ENCODE measurements around the gene ETFBKMT.

ETFBKMT gene

DNA sequence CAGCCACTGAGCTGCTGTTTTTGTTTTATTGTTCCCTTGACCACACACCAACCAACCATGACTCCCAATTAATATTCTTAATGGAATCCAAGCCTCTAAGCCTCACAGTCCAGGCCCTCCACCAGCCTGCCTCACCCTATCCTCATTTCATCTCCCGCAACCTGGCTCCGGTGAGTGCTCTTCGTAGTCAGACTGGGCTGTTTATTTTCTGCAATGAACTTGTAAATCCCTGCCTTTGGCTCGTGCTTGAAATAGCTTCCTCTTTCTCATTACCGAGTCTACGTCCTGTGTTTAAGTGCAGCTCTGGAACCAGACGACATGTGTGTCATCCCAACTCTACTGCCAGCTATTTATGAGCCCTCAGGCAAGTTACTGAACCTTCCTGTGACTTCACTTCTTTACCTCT, 12.4 kb upstream of the ETFBKMT start:
- DNase-seq (ENCODE audit: low read depth): peak; percentile 65
- H3K4me3 ChIP-seq (ENCODE audit: low read depth, low read length): no peak overlapping the region
- TF ChIP-seq MYC (IDR thresholded peaks at IDR 0.05; ENCODE audit: low read depth, low read length) (0 out of 2 replicates have a peak, but pooled peaks have one; percentile 36), POLR2A (IDR thresholded peaks at IDR 0.05; ENCODE audit: extremely low read depth, insufficient read length) (no peak)
- TF ChIP-seq, protein P1, sequence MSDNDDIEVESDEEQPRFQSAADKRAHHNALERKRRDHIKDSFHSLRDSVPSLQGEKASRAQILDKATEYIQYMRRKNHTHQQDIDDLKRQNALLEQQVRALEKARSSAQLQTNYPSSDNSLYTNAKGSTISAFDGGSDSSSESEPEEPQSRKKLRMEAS (IDR thresholded peaks at IDR 0.05; ENCODE audit: low read depth, low read length): peak; percentile 49; the same call in 1 of the 2 replicates
- TF ChIP-seq, protein P2, sequence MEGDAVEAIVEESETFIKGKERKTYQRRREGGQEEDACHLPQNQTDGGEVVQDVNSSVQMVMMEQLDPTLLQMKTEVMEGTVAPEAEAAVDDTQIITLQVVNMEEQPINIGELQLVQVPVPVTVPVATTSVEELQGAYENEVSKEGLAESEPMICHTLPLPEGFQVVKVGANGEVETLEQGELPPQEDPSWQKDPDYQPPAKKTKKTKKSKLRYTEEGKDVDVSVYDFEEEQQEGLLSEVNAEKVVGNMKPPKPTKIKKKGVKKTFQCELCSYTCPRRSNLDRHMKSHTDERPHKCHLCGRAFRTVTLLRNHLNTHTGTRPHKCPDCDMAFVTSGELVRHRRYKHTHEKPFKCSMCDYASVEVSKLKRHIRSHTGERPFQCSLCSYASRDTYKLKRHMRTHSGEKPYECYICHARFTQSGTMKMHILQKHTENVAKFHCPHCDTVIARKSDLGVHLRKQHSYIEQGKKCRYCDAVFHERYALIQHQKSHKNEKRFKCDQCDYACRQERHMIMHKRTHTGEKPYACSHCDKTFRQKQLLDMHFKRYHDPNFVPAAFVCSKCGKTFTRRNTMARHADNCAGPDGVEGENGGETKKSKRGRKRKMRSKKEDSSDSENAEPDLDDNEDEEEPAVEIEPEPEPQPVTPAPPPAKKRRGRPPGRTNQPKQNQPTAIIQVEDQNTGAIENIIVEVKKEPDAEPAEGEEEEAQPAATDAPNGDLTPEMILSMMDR (IDR thresholded peaks at IDR 0.05; ENCODE audit: low read depth, low read length): no peak

DNA sequence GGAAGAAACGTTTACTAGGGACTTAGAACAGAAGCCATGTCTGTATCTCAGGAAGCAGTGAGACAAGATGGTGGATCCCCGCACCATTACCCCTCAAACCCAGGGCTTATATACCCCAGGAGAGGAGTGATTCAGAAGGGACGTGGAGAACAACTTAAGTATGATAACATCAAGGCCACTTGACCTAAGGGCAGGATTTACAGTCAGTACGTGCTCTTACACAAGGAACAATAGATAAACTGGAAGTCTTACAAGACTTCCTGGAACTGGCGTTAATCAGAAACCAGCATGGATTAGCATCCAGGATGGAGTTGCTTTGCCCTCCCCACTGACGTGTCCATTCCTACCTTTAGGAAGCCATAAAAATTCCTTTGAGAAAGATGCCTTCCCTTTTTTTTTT, 8.6 kb upstream of the ETFBKMT start:
- DNase-seq (ENCODE audit: low read depth): no peak
- TF ChIP-seq POLR2A (IDR thresholded peaks at IDR 0.05; ENCODE audit: extremely low read depth, insufficient read length) (no peak), MYC (IDR thresholded peaks at IDR 0.05; ENCODE audit: low read depth, low read length) (no peak)
- TF ChIP-seq, protein P2 (IDR thresholded peaks at IDR 0.05; ENCODE audit: low read depth, low read length): no peak
- TF ChIP-seq, protein P1 (IDR thresholded peaks at IDR 0.05; ENCODE audit: low read depth, low read length): no peak
- H3K4me3 ChIP-seq (ENCODE audit: low read depth, low read length): no peak overlapping the region

DNA sequence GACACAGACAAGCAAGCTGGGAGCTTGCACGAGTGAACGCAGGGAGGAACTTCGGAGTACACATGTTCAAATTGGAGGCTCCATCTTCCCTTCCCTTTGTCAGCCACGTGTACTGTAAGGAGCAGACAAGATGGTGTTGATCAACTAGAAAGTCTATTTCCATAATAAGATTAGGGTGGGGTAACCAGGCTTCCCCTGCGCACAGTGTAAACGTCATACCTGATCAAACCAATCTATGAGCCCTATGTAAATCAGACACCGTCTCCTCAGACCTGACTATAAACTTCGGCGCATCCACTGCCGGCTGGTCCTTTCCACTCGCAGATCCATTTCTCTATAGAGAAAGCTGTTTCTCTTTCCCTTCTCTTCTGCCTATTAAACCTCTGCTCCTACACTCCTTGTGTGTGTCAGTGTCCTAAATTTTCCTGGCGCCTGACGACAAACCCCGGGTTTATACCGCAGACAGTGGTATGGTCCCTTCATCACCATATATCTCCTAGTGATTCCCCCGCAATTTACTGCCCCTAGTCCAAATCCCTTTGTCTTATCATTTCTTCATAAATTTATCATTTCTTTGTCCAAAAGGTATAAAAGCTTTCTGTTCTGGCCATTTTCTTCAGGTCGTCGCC, 7.5 kb upstream of the ETFBKMT start:
- TF ChIP-seq, protein P2 (IDR thresholded peaks at IDR 0.05; ENCODE audit: low read depth, low read length): no peak
- TF ChIP-seq, protein P1 (IDR thresholded peaks at IDR 0.05; ENCODE audit: low read depth, low read length): no peak
- TF ChIP-seq POLR2A (IDR thresholded peaks at IDR 0.05; ENCODE audit: extremely low read depth, insufficient read length): no peak
- TF ChIP-seq MYC (IDR thresholded peaks at IDR 0.05; ENCODE audit: low read depth, low read length): no peak
- DNase-seq (ENCODE audit: low read depth): no peak
- H3K4me3 ChIP-seq (ENCODE audit: low read depth, low read length): no peak overlapping the region

DNA sequence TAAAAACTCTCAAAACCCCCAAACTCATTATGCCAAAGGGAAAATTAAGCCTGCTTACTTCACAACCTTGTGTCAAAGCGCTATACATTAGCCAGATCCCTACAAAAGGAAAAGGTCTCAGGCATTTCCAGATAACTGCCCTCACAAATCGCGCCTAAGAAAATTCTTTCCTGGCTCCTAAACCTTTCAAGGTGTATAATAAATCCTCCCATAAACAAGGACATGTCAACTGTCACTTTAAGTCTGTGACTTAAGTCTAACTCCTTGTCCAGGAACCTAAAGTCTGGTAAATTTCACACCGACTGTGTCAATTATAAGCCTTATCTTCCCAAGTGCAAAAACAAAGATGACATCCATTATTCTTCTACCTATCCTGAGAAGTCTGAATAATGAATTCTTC, 4.3 kb upstream of the ETFBKMT start:
- H3K4me3 ChIP-seq (ENCODE audit: low read depth, low read length): no peak overlapping the region
- TF ChIP-seq, protein P1 (IDR thresholded peaks at IDR 0.05; ENCODE audit: low read depth, low read length): no peak
- TF ChIP-seq, protein P2 (IDR thresholded peaks at IDR 0.05; ENCODE audit: low read depth, low read length): no peak
- TF ChIP-seq MYC (IDR thresholded peaks at IDR 0.05; ENCODE audit: low read depth, low read length) (no peak), POLR2A (IDR thresholded peaks at IDR 0.05; ENCODE audit: extremely low read depth, insufficient read length) (no peak)
- no peak for DNase-seq (ENCODE audit: low read depth)

DNA sequence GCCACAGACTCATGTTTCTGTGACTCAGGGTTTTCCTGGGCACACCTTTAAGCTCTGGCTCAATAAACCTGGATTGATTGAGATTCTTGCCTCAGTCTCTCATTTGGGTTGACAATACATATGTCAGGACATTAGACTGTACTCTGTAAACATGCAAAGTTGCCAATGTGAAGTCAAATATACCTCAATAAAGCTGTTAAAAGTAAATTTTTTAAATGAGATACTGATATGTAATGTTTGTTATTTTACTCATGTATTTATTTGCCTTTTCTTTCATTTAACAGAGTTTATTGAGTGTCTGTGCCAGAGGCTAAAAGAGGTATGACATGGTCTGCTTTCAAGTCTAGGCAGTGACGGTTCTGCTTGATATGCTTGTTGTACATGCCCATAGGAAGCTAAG, 3.7 kb upstream of the ETFBKMT start:
- H3K4me3 ChIP-seq (ENCODE audit: low read depth, low read length): no peak overlapping the region
- DNase-seq (ENCODE audit: low read depth): no peak
- TF ChIP-seq POLR2A (IDR thresholded peaks at IDR 0.05; ENCODE audit: extremely low read depth, insufficient read length) (no peak), MYC (IDR thresholded peaks at IDR 0.05; ENCODE audit: low read depth, low read length) (no peak)
- TF ChIP-seq, protein P1 (IDR thresholded peaks at IDR 0.05; ENCODE audit: low read depth, low read length): no peak
- TF ChIP-seq, protein P2 (IDR thresholded peaks at IDR 0.05; ENCODE audit: low read depth, low read length): no peak
